ENCODE data around the gene ANO1.
"Not testable (repeated sequence)": the region's sequence is repeated elsewhere in the genome, so short reads cannot be mapped to it uniquely, and the experiment has no call there.

The ANO1 gene

DNA sequence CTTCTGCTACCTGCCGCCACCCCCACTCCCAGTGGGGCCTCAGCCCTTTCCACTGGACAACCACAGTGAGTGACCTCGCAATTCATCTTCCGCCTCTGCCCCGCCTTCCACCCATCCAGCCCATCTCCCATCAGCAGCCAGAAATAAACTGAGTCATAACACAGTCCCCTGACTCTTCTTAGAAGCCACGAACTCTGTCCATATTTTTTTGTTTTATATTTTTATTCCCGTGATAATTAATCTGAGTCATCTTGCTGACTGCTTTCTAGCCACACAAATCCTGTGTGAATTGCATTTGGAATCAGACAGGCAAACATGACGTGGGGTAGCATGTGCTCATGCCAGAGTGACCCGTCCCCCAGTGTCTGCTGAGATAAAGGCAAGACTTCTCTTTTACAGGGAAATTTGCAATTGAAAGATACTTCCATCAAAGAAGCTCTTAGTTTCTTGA lies 132.0 kb downstream of the ANO1 start:
- DNase-seq (ENCODE audit: low read depth in 2 of 2): no peak

DNA sequence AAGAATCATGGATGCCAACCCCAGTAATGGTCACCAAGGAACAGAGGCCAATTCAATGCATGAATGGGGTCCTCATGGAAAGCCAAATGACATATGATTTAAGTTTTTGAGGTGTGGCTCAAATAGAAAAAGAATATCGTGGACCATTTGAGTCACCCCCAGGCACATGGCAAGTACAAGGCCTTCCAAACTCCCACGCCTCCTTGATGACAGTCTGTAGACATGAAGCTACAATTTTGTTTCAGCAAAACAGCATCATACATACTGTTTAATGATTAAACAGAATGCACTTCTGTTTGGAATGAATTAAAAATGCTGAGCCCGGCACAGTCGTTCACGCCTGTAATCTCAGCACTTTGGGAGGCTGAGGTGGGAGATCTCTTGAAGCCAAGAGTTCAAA lies 132.4 kb downstream of the ANO1 start:
- DNase-seq (ENCODE audit: low read depth in 2 of 2): no peak

DNA sequence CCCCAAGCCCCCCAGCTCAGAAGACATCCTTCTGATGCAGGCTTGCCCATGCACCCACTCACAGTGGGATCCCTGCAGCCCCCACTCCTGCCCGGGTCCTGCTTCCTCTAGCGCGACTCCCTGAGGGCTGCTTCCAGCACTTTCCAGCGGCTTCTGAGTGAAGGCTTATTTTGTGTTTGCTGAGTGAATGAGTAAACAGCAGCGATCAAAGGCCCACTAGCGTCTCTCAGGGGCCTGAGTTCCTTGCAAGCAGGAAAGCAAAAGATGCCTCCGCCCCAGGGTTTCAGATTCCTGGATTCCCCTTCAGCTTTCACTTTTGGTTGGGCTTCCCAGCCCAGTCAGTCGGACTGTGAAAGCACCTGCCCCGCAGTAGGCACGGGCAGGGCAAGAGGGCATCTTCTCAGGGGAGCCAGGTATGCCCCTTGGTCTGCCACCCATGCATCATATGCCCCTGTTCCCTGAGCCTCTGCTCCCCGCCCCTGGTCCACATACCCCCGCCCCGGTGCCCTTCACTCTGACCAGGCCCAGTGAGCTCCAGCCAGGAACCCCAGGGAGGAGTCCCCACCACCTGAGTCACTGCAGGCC lies 134.2 kb downstream of the ANO1 start:
- no peak for DNase-seq (ENCODE audit: low read depth in 2 of 2)

DNA sequence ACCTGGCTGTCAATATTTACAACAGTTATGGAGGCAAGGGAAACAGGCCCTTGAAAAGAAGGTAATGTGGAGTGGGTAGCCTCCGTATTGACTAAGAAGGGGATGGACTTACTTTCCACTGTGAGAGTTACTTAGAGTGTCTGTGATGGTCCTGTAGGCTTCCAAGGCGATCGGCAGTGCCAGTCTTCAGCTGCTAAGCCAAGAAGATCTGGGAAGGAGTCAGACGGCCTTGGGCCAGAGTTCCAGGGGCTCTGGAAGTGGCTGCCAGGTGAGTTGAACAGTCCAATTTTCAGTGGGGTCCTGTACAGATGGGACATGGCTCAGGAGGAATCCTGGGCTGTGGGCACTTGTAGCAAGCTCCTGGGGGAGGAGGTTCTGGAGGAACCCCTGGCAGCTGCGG lies 139.3 kb downstream of the ANO1 start:
- DNase-seq (ENCODE audit: low read depth in 2 of 2): not testable (repeated sequence)

DNA sequence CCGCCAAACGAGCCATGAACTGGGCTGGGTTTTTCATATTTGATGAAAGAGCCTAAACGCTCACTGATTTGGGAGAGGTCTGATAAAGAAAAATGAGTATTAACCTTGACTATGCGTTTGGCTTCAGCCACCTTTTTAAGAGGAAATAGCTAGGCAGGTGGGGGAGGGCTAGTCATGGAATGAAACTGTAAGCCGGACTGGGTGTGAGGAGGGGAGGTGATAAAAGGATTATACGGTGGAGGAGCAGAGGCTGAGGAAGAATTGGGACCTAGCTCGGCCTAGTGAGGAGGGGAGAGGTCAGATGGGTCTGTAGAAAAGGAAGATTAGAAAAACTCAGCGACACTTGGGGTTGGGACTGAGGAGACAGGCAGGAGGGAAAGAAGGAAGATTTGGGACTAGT lies 140.0 kb downstream of the ANO1 start:
- DNase-seq (ENCODE audit: low read depth in 2 of 2): not testable (repeated sequence)

DNA sequence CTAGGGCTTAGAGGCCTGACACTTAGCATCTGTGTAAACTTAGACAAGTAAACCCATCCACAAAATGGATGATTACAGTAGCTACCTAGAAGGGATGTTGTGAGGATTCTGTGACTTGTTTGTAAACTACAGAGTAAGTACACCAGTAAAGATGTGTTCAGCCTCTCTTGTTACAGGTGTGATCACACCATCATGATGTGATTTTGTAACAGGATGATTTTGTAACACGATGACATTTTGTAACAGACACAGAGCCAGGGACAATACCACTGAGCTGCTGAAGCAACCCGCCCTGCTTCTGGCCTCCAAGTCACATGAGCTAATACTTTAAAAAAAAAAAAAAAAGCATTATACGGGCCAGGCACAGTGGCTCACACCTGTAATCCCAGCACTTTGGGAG lies 142.0 kb downstream of the ANO1 start:
- DNase-seq (ENCODE audit: low read depth in 2 of 2): no peak

DNA sequence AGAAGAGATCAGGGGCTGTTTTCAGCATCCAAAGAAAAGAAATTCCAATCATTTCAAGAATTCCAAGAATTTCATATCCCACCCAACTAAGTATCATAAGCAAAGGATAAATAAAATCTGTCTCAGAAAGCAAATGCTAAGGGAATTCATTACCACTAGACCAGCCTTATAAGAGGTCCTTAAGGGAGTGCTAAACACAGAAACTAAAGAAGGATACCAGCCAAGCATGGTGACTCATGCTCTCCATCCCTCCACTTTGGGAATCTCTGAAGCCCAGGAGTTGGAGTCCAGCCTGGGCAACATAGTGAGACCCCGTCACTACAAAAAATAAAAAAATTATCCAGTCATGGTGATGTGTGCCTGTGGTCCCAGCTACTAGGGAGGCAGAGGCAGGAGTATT lies 142.8 kb downstream of the ANO1 start:
- no peak for DNase-seq (ENCODE audit: low read depth in 2 of 2)

DNA sequence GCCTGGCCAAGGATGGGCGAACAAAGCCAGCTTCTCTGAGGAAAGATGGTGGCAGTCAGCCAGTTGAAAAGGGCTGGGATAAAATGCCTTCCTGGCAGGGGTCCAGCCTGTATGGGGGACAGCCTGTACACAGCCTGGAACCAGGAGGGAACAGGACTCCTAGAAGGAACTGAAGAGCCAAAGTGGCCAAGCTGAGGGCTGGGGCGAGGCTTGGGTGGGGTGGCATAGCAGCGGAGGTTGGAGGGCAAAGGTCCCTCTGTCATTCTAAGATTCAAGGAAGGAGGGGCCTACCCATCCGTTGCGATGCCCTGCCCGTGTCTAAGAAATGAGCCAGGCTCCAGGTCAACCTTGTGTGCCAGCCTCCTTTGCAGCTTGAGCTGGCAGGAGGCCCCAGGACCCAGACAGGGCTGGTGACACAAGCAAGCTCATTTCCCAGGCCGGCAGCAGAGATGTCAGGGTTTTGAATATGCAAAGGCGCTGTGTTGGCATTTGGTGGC lies 147.6 kb downstream of the ANO1 start:
- DNase-seq (ENCODE audit: low read depth in 2 of 2): no peak

DNA sequence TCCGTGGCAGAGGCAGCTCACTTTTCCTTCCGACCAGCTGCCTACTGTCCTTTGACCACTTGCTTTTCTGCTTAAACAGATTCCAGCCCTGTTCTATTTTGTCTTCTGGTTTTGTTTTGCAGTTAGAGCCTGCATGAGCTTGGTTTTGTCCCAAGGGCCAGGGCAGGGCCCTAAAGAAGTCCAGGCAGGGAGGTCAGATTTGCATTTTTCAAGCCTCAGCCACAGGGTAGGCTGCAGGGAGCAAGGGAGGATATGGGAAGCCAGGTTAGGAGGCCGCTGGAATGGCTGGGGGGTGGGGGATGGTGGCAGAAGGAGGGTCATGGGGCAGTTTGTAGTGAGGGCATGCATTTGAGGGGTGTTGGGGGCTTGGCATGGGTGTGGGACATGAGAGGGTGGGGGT lies 148.1 kb downstream of the ANO1 start:
- no peak for DNase-seq (ENCODE audit: low read depth in 2 of 2)

DNA sequence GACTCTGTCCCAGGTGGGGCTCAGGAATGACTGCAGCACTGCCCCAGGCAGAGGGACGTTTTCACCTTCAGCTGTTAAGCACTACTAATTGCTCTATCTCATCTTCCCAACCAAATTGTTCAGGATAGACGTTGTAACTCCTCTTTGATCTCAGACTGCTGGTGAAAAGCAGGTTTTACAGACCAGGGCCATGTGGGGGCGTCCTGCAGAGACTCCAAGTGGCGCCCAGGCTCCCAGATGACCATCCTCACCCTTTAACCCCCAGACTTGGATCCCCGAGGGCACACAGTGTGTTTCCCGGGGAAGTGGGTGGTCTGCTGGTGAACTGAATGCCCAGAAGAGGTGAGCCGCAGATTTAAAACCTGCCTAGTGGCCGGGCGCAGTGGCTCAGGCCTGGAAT lies 148.8 kb downstream of the ANO1 start:
- no peak for DNase-seq (ENCODE audit: low read depth in 2 of 2)

DNA sequence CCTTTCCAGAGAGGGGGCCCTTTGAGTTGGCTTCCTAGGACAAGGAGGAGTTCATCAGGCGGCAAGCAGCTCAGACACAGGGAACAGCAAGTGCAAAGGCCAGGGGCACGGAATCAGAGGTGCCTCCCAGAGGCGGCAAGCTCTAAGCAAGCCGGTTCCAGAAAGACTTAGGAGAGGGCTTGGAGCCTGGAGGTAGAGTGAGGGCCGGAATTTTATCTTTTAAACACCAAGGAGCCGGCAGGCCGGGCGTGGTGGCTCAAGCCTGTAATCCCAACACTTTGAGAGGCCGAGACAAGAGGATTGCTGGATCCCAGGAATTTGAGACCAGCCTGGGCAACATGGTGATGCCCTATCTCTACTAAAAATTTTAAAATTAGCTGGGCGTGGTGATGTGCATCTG lies 151.6 kb downstream of the ANO1 start:
- DNase-seq (ENCODE audit: low read depth in 2 of 2): no peak

DNA sequence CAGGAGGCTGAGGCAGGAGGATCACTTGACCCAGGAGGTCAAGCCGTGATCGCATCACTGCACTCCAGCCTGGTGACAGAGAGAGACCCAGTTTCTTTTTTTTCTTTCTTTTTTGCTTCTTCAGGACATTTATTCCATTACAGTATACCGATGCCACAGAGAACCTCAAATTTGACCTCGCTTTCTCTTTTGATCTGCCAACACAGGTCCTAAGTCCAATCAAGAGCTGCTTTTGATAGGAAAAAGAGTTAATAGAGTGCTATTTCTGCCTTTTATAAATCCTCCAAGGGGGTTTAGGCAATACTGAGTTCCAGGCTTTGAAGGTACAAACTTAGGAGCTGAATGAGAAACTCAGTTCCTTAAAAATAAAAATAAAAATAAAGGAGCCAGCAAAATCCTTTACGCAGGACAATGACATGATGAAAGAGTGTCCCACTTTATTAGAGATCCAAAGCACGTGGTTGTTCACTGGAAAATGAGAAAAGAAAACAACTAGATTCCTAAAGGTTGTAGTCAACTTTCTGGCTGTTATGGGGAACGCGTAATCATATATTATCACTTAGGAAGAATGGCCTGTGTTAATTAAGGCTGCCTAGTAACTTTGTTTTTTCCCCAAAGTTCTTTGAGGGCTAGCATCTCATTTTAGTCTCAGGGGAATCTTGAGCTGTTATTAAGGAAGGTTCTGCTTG lies 152.2 kb downstream of the ANO1 start:
- DNase-seq (ENCODE audit: low read depth in 2 of 2): no peak

DNA sequence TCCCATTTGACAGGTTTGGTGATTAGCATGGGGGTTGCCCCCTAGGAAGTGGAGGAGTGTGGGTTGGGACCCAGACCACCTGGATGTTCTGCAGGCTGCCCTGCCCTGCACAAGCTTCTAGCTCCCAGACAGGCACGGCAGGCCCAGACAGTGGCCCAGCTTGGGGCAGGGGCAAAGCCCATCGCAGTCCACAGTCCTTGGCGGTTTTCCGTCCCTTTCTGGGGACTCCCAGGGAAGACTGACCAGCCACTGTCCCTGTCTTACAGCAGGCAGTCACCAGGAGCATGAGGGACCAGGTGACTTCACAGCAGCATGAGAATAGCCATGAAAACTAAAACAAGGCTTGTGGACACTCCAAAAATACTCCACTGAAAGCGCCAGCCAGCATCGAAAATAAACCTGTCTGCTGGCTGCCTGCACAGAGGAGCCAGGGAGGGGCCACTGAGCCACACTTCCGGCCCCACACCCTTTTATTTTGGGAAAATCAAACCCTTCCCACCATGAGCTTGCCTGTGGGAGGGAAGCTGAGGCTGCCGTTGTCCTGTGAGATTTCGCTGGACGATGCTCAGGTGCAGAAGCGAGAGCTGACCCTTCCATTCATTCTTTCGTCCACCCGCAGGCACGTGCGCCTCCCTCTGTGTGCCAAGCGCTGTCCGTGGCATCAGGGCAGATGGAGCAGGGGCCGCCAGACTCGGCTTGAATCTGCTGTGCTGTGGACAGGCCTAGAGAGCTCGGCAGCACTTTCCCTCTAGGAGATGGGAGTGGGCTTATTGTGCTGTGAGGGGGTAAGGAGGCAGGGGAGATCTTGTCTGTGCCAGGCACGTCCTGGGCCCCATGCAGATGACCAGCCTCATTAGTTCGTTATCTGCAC lies 153.0 kb downstream of the ANO1 start:
- DNase-seq (ENCODE audit: low read depth in 2 of 2): no peak

DNA sequence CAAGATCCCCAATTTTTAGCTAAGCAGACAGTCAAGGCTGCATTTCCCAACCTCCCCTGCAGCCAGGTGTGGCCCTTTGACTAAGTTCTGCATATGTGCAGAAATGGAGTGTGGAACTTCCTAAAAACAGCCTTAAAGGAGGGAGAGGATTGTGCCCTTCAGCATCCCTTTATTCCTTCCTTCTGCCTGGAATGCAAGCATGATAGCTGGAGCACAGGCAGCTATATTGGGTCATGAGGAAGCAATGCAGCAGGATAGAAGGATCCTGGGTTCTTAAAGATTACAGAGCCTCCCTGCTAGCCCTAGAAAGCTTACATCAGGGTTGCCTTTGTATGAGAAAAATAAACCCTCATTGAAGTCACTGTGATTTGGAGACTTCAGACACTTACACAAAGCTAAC lies 154.9 kb downstream of the ANO1 start:
- no peak for DNase-seq (ENCODE audit: low read depth in 2 of 2)

DNA sequence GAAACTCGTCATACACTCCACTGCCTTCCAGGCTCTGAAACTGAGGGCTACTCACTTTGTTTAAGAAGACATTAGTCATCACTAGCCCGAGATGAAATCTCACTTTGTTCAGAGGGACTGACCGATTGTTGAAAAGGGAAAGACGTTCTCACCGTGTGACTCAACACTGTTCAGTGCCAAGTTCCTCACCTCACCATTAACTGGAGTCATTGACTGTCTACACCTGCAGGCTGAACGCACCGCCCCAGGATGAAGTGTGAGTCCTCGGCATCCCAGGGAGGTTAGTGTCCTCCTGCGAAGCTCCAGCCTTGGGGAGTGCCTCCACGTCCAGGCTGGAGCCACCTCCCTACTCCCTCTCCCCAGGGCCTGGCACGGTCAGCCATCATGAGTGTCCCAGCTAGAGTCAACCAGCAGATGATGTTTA lies 155.4 kb downstream of the ANO1 start:
- DNase-seq (ENCODE audit: low read depth in 2 of 2): no peak

DNA sequence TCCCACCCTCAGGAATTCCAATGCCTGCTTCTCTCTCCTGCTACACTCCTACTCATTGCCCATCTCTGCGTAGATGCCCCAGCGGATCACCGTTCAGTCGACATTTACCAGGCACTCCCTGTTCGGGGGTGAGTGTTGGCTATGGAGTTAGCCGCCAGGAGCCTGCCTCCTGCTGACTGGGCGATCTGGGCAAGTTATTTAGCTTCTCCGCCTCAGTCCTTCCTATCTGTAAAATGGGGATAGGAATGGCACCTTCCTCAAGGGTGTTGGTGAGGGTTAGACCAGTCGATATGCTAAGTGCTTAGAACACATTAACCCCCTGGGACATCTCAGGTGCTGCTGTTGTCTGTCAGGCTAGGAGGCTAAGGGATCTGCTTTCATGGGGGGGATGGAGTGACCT lies 155.8 kb downstream of the ANO1 start:
- no peak for DNase-seq (ENCODE audit: low read depth in 2 of 2)

Data from fibroblast of skin of left biceps (primary cell).